Retina (tissue), 1 donor: Measurements from ENCODE around the gene KIAA0930.
A peak's percentile ranks its signal among the peaks of the same experiment; 100 is the strongest.
"Not testable (repeated sequence)": the region's sequence is repeated elsewhere in the genome, so short reads cannot be mapped to it uniquely, and the experiment has no call there.

ENCODE experiments used
- DNase-seq: peaks from one replicate; pipeline ENCODE4 v3.0.0-alpha.2; 2016

The KIAA0930 gene

GRCh38 chr22:45240810-45241631 lies at the start of gene KIAA0930:
Gene KIAA0930 (minus strand): TSS chr22:45240894. CDS start chr22:45240703, 191 bp downstream.
- peak; percentile 52 for DNase-seq

GRCh38 chr22:45286854-45287551 lies 46.3 kb upstream of the KIAA0930 start:
- no peak for DNase-seq

- no peak for DNase-seq
Measured at GRCh38 chr22:45285263-45286058, 44.8 kb upstream of the KIAA0930 start.

GRCh38 chr22:45284705-45285262 lies 44.1 kb upstream of the KIAA0930 start, which contains the start of gene UPK3A:
Gene UPK3A (plus strand): TSS chr22:45284949. CDS start chr22:45285014, 65 bp downstream.
- peak; percentile 75 for DNase-seq

GRCh38 chr22:45281010-45281409 lies 40.3 kb upstream of the KIAA0930 start:
- no peak for DNase-seq

GRCh38 chr22:45280587-45280980 lies 39.9 kb upstream of the KIAA0930 start:
- no peak for DNase-seq

- no peak for DNase-seq
Measured at GRCh38 chr22:45278125-45278524, 37.4 kb upstream of the KIAA0930 start.

GRCh38 chr22:45277720-45278119 lies 37.0 kb upstream of the KIAA0930 start:
- not testable (repeated sequence) for DNase-seq

GRCh38 chr22:45276507-45277105 lies 35.9 kb upstream of the KIAA0930 start:
- no peak for DNase-seq

- DNase-seq: no peak
Measured at GRCh38 chr22:45273452-45274075, 32.9 kb upstream of the KIAA0930 start.

- no peak for DNase-seq
Measured at GRCh38 chr22:45272498-45272897, 31.8 kb upstream of the KIAA0930 start.

- DNase-seq: no peak
Measured at GRCh38 chr22:45271667-45272201, 31.0 kb upstream of the KIAA0930 start.

- no peak for DNase-seq
Measured at GRCh38 chr22:45270095-45271020, 29.7 kb upstream of the KIAA0930 start.

GRCh38 chr22:45268958-45269844 lies 28.5 kb upstream of the KIAA0930 start:
- DNase-seq: peak; percentile 95

- DNase-seq: peak; percentile 39
Measured at GRCh38 chr22:45268167-45268957, 27.7 kb upstream of the KIAA0930 start.

- no peak for DNase-seq
Measured at GRCh38 chr22:45265535-45265934, 24.8 kb upstream of the KIAA0930 start.

GRCh38 chr22:45263463-45264269 lies 23.0 kb upstream of the KIAA0930 start:
- peak; percentile 77 for DNase-seq
